Measurements from ENCODE around the gene CDH16. TPM values are rescaled to one million over a fixed set of nuclear protein-coding genes. Genes with fewer than 3 reads are reported as not detected.
"Not testable (repeated sequence)": the region's sequence is repeated elsewhere in the genome, so short reads cannot be mapped to it uniquely, and the experiment has no call there.

The CDH16 gene
- total and polyA plus RNA-seq, 7 donors = 0.19 to 0.60 TPM; not detected in 5

DNA sequence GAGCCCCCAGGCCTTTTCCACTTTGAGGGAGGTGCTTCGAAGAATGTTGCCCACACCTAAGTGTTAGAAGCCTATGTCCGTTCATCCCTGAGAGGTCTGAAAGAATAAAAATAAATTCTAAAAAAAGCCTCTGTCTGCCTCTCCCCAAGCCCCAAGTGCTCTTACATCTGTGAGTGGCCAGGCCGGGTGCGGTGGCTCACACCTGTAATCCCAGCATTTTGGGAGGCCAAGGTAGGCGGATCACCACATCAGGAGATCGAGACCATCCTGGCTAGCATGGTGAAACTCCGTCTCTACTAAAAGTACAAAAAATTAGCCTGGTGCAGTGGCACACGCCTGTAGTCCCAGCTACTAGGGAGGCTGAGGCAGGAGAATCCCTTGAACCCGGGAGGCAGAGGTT is 26.3 kb upstream of the CDH16 start:
- intact Hi-C loops (cut with DNase I); H3K27ac ChIP-seq; H3K4me3 ChIP-seq; H3K9me3 ChIP-seq; DNase-seq: not testable (repeated sequence)
- WGBS, 2 donors = 78 to 90% methylated on average over 9 of the region's 9 CpGs
- peak in 1 of 4 donors; percentile 7 for TF ChIP-seq POLR2AphosphoS5 (IDR thresholded peaks at IDR 0.05)
- H3K27me3 ChIP-seq = peaks cover 0 to 13% (median 0%) of the 10 kb centered on the region in 3 donors
- H3K4me1 ChIP-seq = peaks cover 0 to 20% (median 15%) of the 10 kb centered on the region in 4 donors
- peaks cover 12 to 41% (median 35%) of the 10 kb centered on the region in 4 donors for H3K36me3 ChIP-seq

DNA sequence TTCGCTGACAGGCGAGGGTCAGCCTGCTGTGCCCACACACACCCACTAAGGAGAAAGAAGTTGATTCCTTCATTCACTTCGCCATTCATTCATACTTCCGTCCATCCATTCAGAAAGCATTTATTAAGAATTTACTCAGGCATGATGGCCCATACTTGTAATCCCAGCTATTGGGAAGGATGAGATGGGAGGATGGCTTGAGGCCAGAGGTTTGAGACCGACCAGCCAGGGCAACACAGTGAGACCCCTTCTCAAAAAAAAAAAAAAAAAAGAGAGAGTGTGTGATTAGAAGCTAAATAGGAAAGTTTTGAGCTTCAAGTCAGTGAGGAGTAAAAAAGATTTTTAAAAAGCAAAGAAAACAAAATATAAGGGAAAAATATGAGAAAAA is 25.4 kb upstream of the CDH16 start:
- Histone ChIP-seq H3K9me3 (no peaks in the 10 kb centered on the region), H3K4me3 (no peak overlapping the region), H3K27me3 (peaks cover 0 to 4% (median 0%) of the 10 kb centered on the region in 3 donors), H3K4me1 (peaks cover 0 to 18% (median 13%) of the 10 kb centered on the region in 4 donors), H3K27ac (no peak overlapping the region), H3K36me3 (peaks cover 20 to 50% (median 43%) of the 10 kb centered on the region in 4 donors)
- 91 to 95% methylated on average over 5 of the region's 5 CpGs for WGBS, 2 donors
- TF ChIP-seq EP300 (IDR thresholded peaks at IDR 0.05) (no peak), POLR2AphosphoS5 (IDR thresholded peaks at IDR 0.05) (no peak), POLR2A (IDR thresholded peaks at IDR 0.05) (no peak)
- TF ChIP-seq, protein P1, sequence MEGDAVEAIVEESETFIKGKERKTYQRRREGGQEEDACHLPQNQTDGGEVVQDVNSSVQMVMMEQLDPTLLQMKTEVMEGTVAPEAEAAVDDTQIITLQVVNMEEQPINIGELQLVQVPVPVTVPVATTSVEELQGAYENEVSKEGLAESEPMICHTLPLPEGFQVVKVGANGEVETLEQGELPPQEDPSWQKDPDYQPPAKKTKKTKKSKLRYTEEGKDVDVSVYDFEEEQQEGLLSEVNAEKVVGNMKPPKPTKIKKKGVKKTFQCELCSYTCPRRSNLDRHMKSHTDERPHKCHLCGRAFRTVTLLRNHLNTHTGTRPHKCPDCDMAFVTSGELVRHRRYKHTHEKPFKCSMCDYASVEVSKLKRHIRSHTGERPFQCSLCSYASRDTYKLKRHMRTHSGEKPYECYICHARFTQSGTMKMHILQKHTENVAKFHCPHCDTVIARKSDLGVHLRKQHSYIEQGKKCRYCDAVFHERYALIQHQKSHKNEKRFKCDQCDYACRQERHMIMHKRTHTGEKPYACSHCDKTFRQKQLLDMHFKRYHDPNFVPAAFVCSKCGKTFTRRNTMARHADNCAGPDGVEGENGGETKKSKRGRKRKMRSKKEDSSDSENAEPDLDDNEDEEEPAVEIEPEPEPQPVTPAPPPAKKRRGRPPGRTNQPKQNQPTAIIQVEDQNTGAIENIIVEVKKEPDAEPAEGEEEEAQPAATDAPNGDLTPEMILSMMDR (IDR thresholded peaks at IDR 0.05) = no peak
- DNase-seq = no peak
- intact Hi-C loops (cut with DNase I) = no loop called here

GRCh38 chr16:66943426-66944053 is 24.9 kb upstream of the CDH16 start:
- Histone ChIP-seq H3K27me3 (no peaks in the 10 kb centered on the region), H3K36me3 (peaks cover 20 to 55% (median 44%) of the 10 kb centered on the region in 4 donors), H3K9me3 (no peaks in the 10 kb centered on the region), H3K27ac (no peak overlapping the region), H3K4me1 (peaks cover 0 to 13% (median 8%) of the 10 kb centered on the region in 4 donors), H3K4me3 (no peak overlapping the region)
- WGBS, 2 donors = 91 to 96% methylated on average over 15 of the region's 15 CpGs
- intact Hi-C loops (cut with DNase I) = no loop called here
- DNase-seq = no peak
- TF ChIP-seq POLR2AphosphoS5 (IDR thresholded peaks at IDR 0.05) = no peak
- TF ChIP-seq EP300 (IDR thresholded peaks at IDR 0.05) = no peak
- TF ChIP-seq, protein P1 (IDR thresholded peaks at IDR 0.05) = no peak
- no peak for TF ChIP-seq POLR2A (IDR thresholded peaks at IDR 0.05)

GRCh38 chr16:66942981-66943380 is 24.3 kb upstream of the CDH16 start:
- no peaks in the 10 kb centered on the region for H3K27me3 ChIP-seq
- H3K27ac ChIP-seq = no peak overlapping the region
- WGBS, 2 donors = 83 to 96% methylated on average over 5 of the region's 5 CpGs
- peaks cover 20 to 61% (median 44%) of the 10 kb centered on the region in 4 donors for H3K36me3 ChIP-seq
- TF ChIP-seq, protein P1 (IDR thresholded peaks at IDR 0.05) = no peak
- TF ChIP-seq POLR2A (IDR thresholded peaks at IDR 0.05) (no peak), EP300 (IDR thresholded peaks at IDR 0.05) (no peak), POLR2AphosphoS5 (IDR thresholded peaks at IDR 0.05) (no peak)
- no peak for DNase-seq
- peaks cover 0 to 7% (median 3%) of the 10 kb centered on the region in 4 donors for H3K4me1 ChIP-seq
- intact Hi-C loops (cut with DNase I) = no loop called here
- H3K4me3 ChIP-seq = no peak overlapping the region
- H3K9me3 ChIP-seq = no peaks in the 10 kb centered on the region

- no peak overlapping the region for H3K27ac ChIP-seq
- no peaks in the 10 kb centered on the region for H3K27me3 ChIP-seq
- TF ChIP-seq, protein P1 (IDR thresholded peaks at IDR 0.05) = no peak
- TF ChIP-seq POLR2AphosphoS5 (IDR thresholded peaks at IDR 0.05) (no peak), EP300 (IDR thresholded peaks at IDR 0.05) (no peak)
- H3K36me3 ChIP-seq = peaks cover 20 to 72% (median 47%) of the 10 kb centered on the region in 4 donors
- no peak for DNase-seq
- 95 to 97% methylated on average over 16 of the region's 16 CpGs for WGBS, 2 donors
- peaks cover 0 to 21% (median 16%) of the 10 kb centered on the region in 4 donors for H3K4me1 ChIP-seq
- no peak overlapping the region for H3K4me3 ChIP-seq
- H3K9me3 ChIP-seq = no peaks in the 10 kb centered on the region
- intact Hi-C loops (cut with DNase I) = no loop called here
These were observed 21.6 kb upstream of the CDH16 start for GRCh38 chr16:66940236-66940635.

All from sigmoid colon (tissue), 7 donors.